HG03039 (cell line): Measurements from ENCODE around the gene TRIM16.
A peak's percentile ranks its signal among the peaks of the same experiment; 100 is the strongest.
"Not testable (repeated sequence)": the region's sequence is repeated elsewhere in the genome, so short reads cannot be mapped to it uniquely, and the experiment has no call there.

Experiments used
- ATAC-seq: cut with Tn5 transposase; IDR thresholded peaks from one replicate; pipeline ENCODE4 v1.9.1; 2021; ENCODE audit warnings: mild to moderate bottlenecking, moderate library complexity; ENCODE audit not compliant: unreplicated experiment

Gene TRIM16

GRCh38 chr17:15683824-15684478 is at the start of gene TRIM16:
TSS of gene TRIM16 (minus strand) at chr17:15684311. CDS start at chr17:15651609, 32,702 bp downstream.
- peak; percentile 84 for ATAC-seq

GRCh38 chr17:15733174-15733789 is 49.2 kb upstream of the TRIM16 start:
- not testable (repeated sequence) for ATAC-seq

GRCh38 chr17:15731900-15732299 is 47.8 kb upstream of the TRIM16 start, which contains the start of gene TBC1D26:
TSS of gene TBC1D26 (plus strand) at chr17:15732283. CDS start at chr17:15735349, 3,066 bp downstream.
- not testable (repeated sequence) for ATAC-seq

GRCh38 chr17:15730535-15730934 is 46.4 kb upstream of the TRIM16 start:
- not testable (repeated sequence) for ATAC-seq

- ATAC-seq = not testable (repeated sequence)
Measured at GRCh38 chr17:15716601-15717563, 32.8 kb upstream of the TRIM16 start.

GRCh38 chr17:15708879-15709278 is 24.8 kb upstream of the TRIM16 start:
- not testable (repeated sequence) for ATAC-seq

- ATAC-seq = not testable (repeated sequence)
Measured at GRCh38 chr17:15704813-15705212, 20.7 kb upstream of the TRIM16 start.

GRCh38 chr17:15704239-15704638 is 20.1 kb upstream of the TRIM16 start:
- not testable (repeated sequence) for ATAC-seq

GRCh38 chr17:15699937-15700336 is 15.8 kb upstream of the TRIM16 start:
- not testable (repeated sequence) for ATAC-seq

- ATAC-seq = peak; percentile 95
Measured at GRCh38 chr17:15699413-15699924, 15.4 kb upstream of the TRIM16 start, which contains the start of gene ZNF286A. TSS of gene ZNF286A (plus strand) at chr17:15699752. CDS start at chr17:15700330, 578 bp downstream.

GRCh38 chr17:15698967-15699366 is 14.9 kb upstream of the TRIM16 start:
- not testable (repeated sequence) for ATAC-seq

- not testable (repeated sequence) for ATAC-seq
Measured at GRCh38 chr17:15687494-15687893, 3.4 kb upstream of the TRIM16 start.

GRCh38 chr17:15683135-15683534 is 976 bp downstream of the TRIM16 start:
- not testable (repeated sequence) for ATAC-seq

GRCh38 chr17:15675991-15676390 is 8.1 kb downstream of the TRIM16 start:
- ATAC-seq = not testable (repeated sequence)

- ATAC-seq = not testable (repeated sequence)
Measured at GRCh38 chr17:15674640-15675039, 9.5 kb downstream of the TRIM16 start.

GRCh38 chr17:15669526-15669925 is 14.6 kb downstream of the TRIM16 start:
- not testable (repeated sequence) for ATAC-seq

GRCh38 chr17:15663691-15664090 is 20.4 kb downstream of the TRIM16 start:
- no peak for ATAC-seq

GRCh38 chr17:15663176-15663575 is 20.9 kb downstream of the TRIM16 start:
- ATAC-seq = no peak

- no peak for ATAC-seq
Measured at GRCh38 chr17:15662681-15663080, 21.4 kb downstream of the TRIM16 start.

GRCh38 chr17:15660077-15660476 is 24.0 kb downstream of the TRIM16 start:
- ATAC-seq = no peak

GRCh38 chr17:15659663-15660062 is 24.4 kb downstream of the TRIM16 start:
- ATAC-seq = no peak
